Middle frontal gyrus (tissue), 1 donor: ENCODE measurements around the gene CFAP90.

Experiments
- DNase-seq: peaks from one replicate; pipeline ENCODE4 v3.0.0-alpha.2; 2015; ENCODE audit warnings: low spot score; ENCODE audit errors: extremely low spot score

Gene CFAP90

GRCh38 chr5:7823594-7823993, 27.3 kb downstream of the CFAP90 start:
- no peak for DNase-seq

- no peak for DNase-seq
Measured at GRCh38 chr5:7822449-7822848, 28.5 kb downstream of the CFAP90 start.

- DNase-seq, result no peak
Measured at GRCh38 chr5:7816535-7816901, 34.4 kb downstream of the CFAP90 start.

GRCh38 chr5:7815892-7816534, 34.9 kb downstream of the CFAP90 start:
- DNase-seq, result no peak

GRCh38 chr5:7814816-7815215, 36.1 kb downstream of the CFAP90 start:
- DNase-seq, result no peak

- no peak for DNase-seq
Measured at GRCh38 chr5:7813576-7813975, 37.4 kb downstream of the CFAP90 start.

- DNase-seq, result no peak
Measured at GRCh38 chr5:7813007-7813406, 37.9 kb downstream of the CFAP90 start.

- no peak for DNase-seq
Measured at GRCh38 chr5:7811715-7812114, 39.2 kb downstream of the CFAP90 start.

- no peak for DNase-seq
Measured at GRCh38 chr5:7808998-7809397, 41.9 kb downstream of the CFAP90 start.

- DNase-seq, result no peak
Measured at GRCh38 chr5:7805379-7805778, 45.6 kb downstream of the CFAP90 start.

GRCh38 chr5:7803937-7804336, 47.0 kb downstream of the CFAP90 start:
- no peak for DNase-seq

GRCh38 chr5:7802855-7803254, 48.1 kb downstream of the CFAP90 start:
- DNase-seq, result no peak

GRCh38 chr5:7801891-7802614, 48.9 kb downstream of the CFAP90 start:
- no peak for DNase-seq

- DNase-seq, result no peak
Measured at GRCh38 chr5:7795306-7795705, 55.6 kb downstream of the CFAP90 start.

- DNase-seq, result no peak
Measured at GRCh38 chr5:7794823-7795222, 56.1 kb downstream of the CFAP90 start.

GRCh38 chr5:7794311-7794710, 56.6 kb downstream of the CFAP90 start:
- no peak for DNase-seq

GRCh38 chr5:7793895-7794294, 57.0 kb downstream of the CFAP90 start:
- no peak for DNase-seq

GRCh38 chr5:7789567-7789966, 61.4 kb downstream of the CFAP90 start:
- DNase-seq, result no peak

- no peak for DNase-seq
Measured at GRCh38 chr5:7787770-7788169, 63.2 kb downstream of the CFAP90 start.

GRCh38 chr5:7784683-7785380, 66.1 kb downstream of the CFAP90 start:
- no peak for DNase-seq

- DNase-seq, result peak; percentile 46
Measured at GRCh38 chr5:7781899-7782298, 69.0 kb downstream of the CFAP90 start.
